UCSD-AML1 (cell line): ENCODE measurements around the gene WDR19.
A peak's percentile ranks its signal among the peaks of the same experiment; 100 is the strongest.
"Not testable (repeated sequence)": the region's sequence is repeated elsewhere in the genome, so short reads cannot be mapped to it uniquely, and the experiment has no call there.

ENCODE experiments used
- DNase-seq: peaks from one replicate; lab custom pipeline; 2025; ENCODE audit not compliant: unreplicated experiment; lab: John Stamatoyannopoulos, UW

The WDR19 gene

GRCh38 chr4:39181905-39182638, at the start of gene WDR19:
Gene WDR19, plus strand, starts transcription at chr4:39182529. Its CDS starts 29 bp downstream, at chr4:39182558.
- DNase-seq: peak; percentile 99

GRCh38 chr4:39133623-39134022, 48.7 kb upstream of the WDR19 start:
- DNase-seq: no peak

- no peak for DNase-seq
Observed at GRCh38 chr4:39134683-39135306, 47.5 kb upstream of the WDR19 start.

GRCh38 chr4:39138227-39138626, 44.1 kb upstream of the WDR19 start:
- DNase-seq: not testable (repeated sequence)

- DNase-seq: no peak
Observed at GRCh38 chr4:39146211-39146610, 36.1 kb upstream of the WDR19 start.

GRCh38 chr4:39154009-39154408, 28.3 kb upstream of the WDR19 start:
- no peak for DNase-seq

GRCh38 chr4:39157520-39157919, 24.8 kb upstream of the WDR19 start:
- no peak for DNase-seq

GRCh38 chr4:39166177-39166576, 16.2 kb upstream of the WDR19 start:
- DNase-seq: no peak

- DNase-seq: no peak
Observed at GRCh38 chr4:39166669-39167068, 15.7 kb upstream of the WDR19 start.

- no peak for DNase-seq
Observed at GRCh38 chr4:39169426-39169825, 12.9 kb upstream of the WDR19 start.

GRCh38 chr4:39170301-39170700, 12.0 kb upstream of the WDR19 start:
- DNase-seq: no peak

GRCh38 chr4:39178706-39179105, 3.6 kb upstream of the WDR19 start:
- no peak for DNase-seq

- DNase-seq: no peak
Observed at GRCh38 chr4:39179681-39180080, 2.6 kb upstream of the WDR19 start.

- DNase-seq: not testable (repeated sequence)
Observed at GRCh38 chr4:39180629-39181028, 1.7 kb upstream of the WDR19 start.

- DNase-seq: no peak
Observed at GRCh38 chr4:39181520-39181904, 817 bp upstream of the WDR19 start.

- no peak for DNase-seq
Observed at GRCh38 chr4:39201963-39202362, 19.6 kb downstream of the WDR19 start.

GRCh38 chr4:39204543-39204942, 22.2 kb downstream of the WDR19 start:
- DNase-seq: no peak

- DNase-seq: no peak
Observed at GRCh38 chr4:39205000-39205399, 22.7 kb downstream of the WDR19 start.

- DNase-seq: no peak
Observed at GRCh38 chr4:39205476-39205875, 23.1 kb downstream of the WDR19 start.

- no peak for DNase-seq
Observed at GRCh38 chr4:39227906-39228305, 45.6 kb downstream of the WDR19 start.

- DNase-seq: no peak
Observed at GRCh38 chr4:39228377-39228776, 46.0 kb downstream of the WDR19 start.

GRCh38 chr4:39230462-39230861, 48.1 kb downstream of the WDR19 start:
- DNase-seq: no peak

- DNase-seq: no peak
Observed at GRCh38 chr4:39231660-39232059, 49.3 kb downstream of the WDR19 start.
